CD4-positive, alpha-beta T cell treated with Interleukin-15 for 1 hour (primary cell): ENCODE data around the gene SLC19A1.
A peak's percentile ranks its signal among the peaks of the same experiment; 100 is the strongest.

Experiments
- DNase-seq: peaks from one replicate; pipeline ENCODE4 v3.0.0-alpha.2; 2020

Gene SLC19A1

GRCh38 chr21:45557616-45558043 is 15.4 kb upstream of the SLC19A1 start:
- peak; percentile 11 for DNase-seq

- DNase-seq = no peak
Measured at GRCh38 chr21:45556645-45557615, 14.7 kb upstream of the SLC19A1 start.

- DNase-seq = no peak
Measured at GRCh38 chr21:45556302-45556644, 14.0 kb upstream of the SLC19A1 start.

GRCh38 chr21:45555557-45556301 is 13.5 kb upstream of the SLC19A1 start:
- DNase-seq = peak; percentile 72

GRCh38 chr21:45555251-45555556 is 13.0 kb upstream of the SLC19A1 start:
- DNase-seq = no peak

- peak; percentile 86 for DNase-seq
Measured at GRCh38 chr21:45554477-45555175, 12.4 kb upstream of the SLC19A1 start.

GRCh38 chr21:45552696-45553391 is 10.6 kb upstream of the SLC19A1 start:
- DNase-seq = no peak

GRCh38 chr21:45551783-45552695 is 9.8 kb upstream of the SLC19A1 start:
- DNase-seq = no peak

- peak; percentile 48 for DNase-seq
Measured at GRCh38 chr21:45551316-45551715, 9.1 kb upstream of the SLC19A1 start.

- DNase-seq = peak; percentile 67
Measured at GRCh38 chr21:45550522-45551210, 8.4 kb upstream of the SLC19A1 start.

- DNase-seq = peak; percentile 40
Measured at GRCh38 chr21:45549626-45550463, 7.6 kb upstream of the SLC19A1 start.

- DNase-seq = no peak
Measured at GRCh38 chr21:45548711-45549491, 6.7 kb upstream of the SLC19A1 start.

- DNase-seq = no peak
Measured at GRCh38 chr21:45547545-45547900, 5.3 kb upstream of the SLC19A1 start.

- no peak for DNase-seq
Measured at GRCh38 chr21:45546636-45547544, 4.7 kb upstream of the SLC19A1 start.

GRCh38 chr21:45545691-45546531 is 3.7 kb upstream of the SLC19A1 start:
- no peak for DNase-seq

GRCh38 chr21:45545236-45545570 is 3.0 kb upstream of the SLC19A1 start:
- no peak for DNase-seq

- DNase-seq = no peak
Measured at GRCh38 chr21:45544449-45545235, 2.4 kb upstream of the SLC19A1 start.
